HG03457 (cell line): Measurements from ENCODE around the gene PDAP1.
"Not testable (repeated sequence)": the region's sequence is repeated elsewhere in the genome, so short reads cannot be mapped to it uniquely, and the experiment has no call there.

ENCODE experiments used
- ATAC-seq: cut with Tn5 transposase; IDR thresholded peaks from one replicate; pipeline ENCODE4 v1.9.1; 2021; ENCODE audit warnings: moderate number of reproducible peaks; ENCODE audit not compliant: unreplicated experiment

Gene PDAP1, protein sequence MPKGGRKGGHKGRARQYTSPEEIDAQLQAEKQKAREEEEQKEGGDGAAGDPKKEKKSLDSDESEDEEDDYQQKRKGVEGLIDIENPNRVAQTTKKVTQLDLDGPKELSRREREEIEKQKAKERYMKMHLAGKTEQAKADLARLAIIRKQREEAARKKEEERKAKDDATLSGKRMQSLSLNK

GRCh38 chr7:99408379-99409191 lies at the start of gene PDAP1, which contains the start of gene BUD31:
PDAP1 (minus strand) TSS chr7:99408597; CDS start chr7:99408548, 49 bp downstream.
BUD31 (plus strand) TSS chr7:99408969; CDS start chr7:99411093, 2,124 bp downstream.
- ATAC-seq = peak; percentile 66

DNA sequence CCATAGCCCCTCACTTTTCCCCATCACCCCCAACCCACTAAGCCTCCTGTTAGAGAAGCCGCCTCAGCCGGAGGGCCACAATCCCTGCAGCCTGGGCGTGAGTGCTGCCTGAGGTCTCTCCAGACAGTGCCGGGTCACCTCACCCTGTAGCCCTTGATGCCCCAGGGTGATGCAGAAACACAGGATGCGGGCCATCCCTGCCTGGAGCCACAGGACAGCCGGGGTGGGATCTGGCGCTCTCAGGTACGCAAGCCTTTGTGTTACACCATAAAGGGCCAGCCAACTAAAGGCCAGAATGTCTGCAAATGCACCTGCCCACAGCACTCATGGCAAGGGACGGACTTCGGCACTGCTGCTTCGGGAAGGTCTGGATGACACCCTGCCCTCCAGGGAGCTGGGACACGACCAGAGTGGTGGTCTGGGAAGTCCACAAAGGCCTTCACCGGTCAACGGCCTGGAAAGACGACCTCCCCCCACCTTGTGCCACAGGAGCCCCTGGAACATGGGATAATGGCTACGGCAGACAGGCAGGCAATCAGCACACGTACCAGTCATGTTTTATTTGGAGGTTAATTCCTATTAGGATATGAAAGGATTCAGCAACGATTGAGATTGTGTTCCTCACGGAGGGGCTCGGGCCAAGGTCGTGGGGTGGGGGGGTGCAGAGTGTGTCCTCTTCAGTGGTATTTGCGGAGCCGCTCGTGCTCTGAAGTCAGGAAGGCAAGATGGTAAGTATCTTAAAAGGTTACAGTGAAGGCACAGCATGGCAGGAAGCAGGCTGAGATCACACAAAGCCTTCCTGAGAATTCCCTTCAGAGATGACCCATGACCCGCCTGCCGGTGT lies 49.5 kb upstream of the PDAP1 start:
- no peak for ATAC-seq

DNA sequence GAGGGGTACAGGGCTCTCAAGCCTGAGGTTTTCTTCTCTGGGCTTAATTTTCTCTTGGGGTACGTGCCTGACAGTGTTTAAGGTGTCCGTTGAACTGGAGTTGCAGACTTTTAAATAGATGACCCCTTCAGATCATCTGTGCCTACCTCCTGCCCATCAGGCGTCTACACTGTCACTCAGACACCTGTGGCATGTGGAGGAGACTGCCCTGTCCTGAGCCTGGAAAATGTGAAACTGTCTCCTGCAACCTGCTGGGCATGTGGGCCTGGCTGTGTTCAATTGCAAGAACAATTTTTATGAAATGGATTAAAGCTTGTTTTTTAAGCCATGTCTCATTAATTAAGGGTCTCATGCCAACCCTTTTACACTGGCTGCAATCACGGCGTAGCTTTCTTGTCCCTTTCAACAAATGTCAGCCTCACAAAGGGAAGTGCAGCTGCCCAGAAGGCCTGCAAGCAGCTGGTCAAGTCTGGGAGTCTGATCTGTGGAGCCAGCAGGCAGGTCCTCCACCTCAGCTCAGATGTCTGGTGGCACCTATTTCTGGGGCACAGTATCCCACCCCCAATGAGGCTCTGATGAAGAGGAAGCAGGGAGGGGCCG lies 48.8 kb upstream of the PDAP1 start:
- no peak for ATAC-seq

DNA sequence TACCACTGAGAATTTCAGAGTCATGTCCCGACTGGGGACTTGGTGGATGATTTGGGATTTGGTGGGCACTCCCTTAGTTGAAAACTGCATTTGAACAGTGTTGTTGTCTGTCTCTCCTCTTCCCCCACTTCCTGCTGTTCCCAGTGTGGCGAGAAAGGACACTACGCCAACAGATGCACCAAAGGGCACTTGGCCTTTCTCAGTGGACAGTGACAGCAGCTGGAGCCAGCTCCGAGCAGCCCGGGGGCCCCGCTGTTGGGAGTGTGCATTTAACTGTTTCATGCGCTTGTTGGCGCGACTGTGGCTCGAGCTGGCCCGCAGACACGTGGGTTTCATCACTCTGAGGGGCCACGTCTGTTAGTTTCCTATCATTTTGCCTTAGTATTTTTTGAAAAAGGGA lies 47.9 kb upstream of the PDAP1 start:
- no peak for ATAC-seq

- ATAC-seq = no peak
Observed at GRCh38 chr7:99455874-99456273, 47.5 kb upstream of the PDAP1 start.

- no peak for ATAC-seq
Observed at GRCh38 chr7:99453105-99453504, 44.7 kb upstream of the PDAP1 start.

DNA sequence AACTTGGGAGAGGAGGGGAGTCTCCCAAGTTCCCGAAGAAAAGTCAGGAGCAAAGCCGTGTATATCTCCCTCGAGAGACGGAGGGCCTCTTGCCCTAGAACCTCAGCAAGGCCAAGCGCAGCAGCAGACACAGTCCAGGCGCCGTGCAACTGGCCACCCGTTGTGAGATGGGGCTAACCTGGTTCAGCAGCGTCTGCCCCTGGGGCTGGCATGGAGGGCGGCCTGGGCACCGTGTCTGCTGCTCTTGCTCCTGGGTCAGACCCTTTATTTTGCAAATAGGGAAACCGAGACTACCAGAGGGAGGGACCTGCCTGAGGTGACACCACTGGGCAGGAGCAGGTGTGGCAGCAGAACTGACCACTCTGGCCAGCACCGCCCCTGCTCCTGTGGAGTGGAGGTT lies 44.1 kb upstream of the PDAP1 start:
- no peak for ATAC-seq

DNA sequence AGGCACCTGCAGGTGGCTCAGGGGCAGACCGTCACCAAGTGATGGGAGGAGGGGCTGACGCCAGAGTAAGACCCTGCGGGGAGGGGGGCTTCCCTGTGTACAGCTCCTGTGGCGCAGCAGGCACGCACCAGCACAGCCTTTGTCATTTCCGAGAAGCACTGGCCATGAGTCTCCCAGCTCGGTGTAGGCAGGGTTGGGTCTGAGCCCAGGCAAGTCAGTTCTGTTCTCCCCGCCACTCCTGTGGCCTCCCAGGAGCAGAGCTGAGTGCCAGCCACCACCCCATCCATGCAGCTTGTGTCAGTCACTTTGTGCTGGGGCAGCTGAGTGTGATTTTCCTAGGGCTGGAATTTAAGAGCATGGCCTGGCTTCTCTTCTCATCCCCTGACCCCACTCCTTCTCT lies 43.5 kb upstream of the PDAP1 start:
- ATAC-seq = no peak

GRCh38 chr7:99449326-99449725 lies 40.9 kb upstream of the PDAP1 start:
- no peak for ATAC-seq

GRCh38 chr7:99448855-99449254 lies 40.5 kb upstream of the PDAP1 start:
- ATAC-seq = no peak

DNA sequence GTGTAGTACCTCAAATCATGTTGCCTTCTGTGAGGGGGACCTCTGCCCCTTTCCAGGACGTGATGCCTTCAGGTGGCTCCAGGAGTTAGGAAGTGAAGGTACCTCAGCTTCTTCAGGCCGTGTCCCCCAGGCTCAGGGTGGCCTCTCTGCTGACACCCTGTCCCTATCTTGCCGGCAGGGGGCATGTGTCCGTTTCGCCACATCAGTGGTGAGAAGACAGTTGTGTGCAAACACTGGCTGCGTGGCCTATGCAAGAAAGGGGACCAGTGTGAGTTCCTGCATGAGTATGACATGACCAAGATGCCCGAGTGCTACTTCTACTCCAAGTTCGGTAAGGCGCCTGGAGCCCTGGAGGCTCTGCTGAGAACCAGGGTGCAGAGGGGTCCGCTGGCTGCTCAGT lies 39.5 kb upstream of the PDAP1 start:
- no peak for ATAC-seq

DNA sequence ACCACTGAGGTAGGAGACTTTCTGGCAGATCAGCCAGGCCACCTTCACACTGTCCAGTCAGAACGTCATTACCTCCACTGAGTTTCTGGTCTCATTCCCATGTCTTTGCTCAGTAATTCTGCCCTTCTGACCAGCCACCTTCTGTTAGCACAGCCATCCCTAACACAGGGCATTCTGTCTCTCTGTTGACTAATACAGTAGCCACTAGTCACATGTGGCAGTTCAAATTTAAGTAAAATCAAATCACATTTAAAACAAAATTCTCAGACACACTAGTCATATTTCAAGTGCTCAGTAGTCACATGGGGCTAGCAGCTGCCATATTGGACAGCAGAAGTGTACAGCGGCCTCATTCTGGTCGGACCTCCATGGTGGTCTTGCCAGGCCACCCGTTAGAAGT lies 37.7 kb upstream of the PDAP1 start:
- ATAC-seq = no peak

DNA sequence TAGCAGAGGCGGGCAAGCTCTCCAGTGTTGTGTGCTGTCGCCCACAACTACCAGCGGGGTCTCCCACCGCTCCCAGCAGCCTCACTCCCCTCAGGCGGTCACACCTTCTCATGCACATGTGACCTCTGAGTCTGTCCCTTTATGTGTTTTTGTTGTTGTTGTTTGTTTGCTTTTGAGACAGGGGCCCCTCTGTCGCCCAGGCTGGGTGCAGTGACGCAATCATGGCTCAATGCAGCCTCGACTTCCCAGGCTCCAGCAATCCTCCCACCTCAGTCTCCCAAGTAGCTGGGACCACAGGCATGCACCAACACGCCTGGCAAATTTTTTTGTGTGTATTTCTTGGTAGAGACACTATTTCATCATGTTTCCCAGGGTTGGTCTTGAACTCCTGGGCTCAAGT lies 31.8 kb upstream of the PDAP1 start:
- ATAC-seq = no peak

DNA sequence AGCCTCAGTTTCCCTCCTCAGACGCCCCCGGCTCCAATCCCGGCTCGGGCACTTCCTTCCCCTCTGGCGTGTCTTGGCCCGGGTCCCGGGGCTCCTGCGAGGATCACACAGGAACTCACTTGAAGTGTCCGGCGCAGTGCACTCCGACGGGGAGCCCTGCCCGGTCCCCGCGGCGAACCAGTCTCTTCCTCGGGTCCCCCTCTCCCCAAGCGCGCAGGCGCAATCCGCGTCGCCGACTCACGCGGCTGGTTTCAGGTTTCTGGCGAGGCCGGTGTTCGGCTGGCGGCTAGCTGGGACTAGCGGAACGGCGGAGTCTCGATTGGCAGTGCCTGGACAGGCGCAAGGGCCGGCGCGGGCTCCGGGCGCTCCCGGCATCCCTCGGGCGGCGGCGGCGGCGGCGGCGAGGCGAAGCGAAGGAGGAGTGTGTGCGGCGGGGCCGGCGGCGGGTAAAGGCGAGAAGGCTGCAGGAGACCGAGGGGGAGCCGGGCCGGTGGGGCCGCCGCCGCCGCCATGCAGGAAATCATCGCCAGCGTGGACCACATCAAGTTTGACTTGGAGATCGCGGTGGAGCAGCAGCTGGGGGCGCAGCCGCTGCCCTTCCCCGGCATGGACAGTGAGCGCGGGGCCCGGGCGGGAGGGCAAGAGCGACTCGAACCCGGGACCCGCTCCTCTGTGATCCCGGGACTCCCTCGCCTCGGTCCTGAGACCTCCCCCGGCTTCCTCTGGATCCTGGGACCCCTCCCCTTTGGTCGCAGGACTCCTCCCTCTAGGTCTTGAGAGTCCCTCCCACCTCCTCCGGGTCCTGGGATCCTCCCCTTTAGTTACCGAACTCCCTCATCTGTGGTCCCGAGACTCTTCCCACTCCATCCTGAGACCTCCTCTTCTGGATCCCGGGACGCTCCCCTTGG lies 30.4 kb upstream of the PDAP1 start, which contains the start of the genes CPSF4 and PTCD1:
Gene CPSF4, plus strand, starts transcription at position 371 of the 908 bp plus-strand sequence. Its CDS starts 140 bp downstream, at position 511.
Gene PTCD1, minus strand, starts transcription at position 226 of the 908 bp plus-strand sequence. CDS start 3,556 bp downstream, outside the sequence.
- peak; percentile 76 for ATAC-seq

GRCh38 chr7:99437946-99438572 lies 29.7 kb upstream of the PDAP1 start:
- ATAC-seq = no peak

DNA sequence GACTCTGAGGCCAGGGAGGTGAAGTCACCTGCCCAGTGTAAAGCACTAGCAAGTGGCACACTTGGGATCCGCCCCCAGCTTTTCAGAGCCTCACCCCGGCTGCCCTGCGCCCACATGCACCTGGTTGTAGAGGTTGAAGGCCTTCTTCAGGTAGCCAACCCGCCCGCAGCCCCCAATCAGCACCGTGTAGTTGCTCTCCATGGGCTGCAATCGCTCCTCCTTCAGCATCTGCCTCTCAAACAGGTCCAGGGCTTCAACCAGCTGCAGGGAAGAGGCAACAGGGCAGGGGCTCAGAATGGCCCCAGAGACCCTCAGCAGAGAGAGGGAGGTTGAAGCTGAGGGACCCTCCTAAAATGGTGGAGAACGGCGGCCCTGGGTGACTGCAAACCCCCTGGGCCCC lies 24.8 kb upstream of the PDAP1 start:
- ATAC-seq = no peak

DNA sequence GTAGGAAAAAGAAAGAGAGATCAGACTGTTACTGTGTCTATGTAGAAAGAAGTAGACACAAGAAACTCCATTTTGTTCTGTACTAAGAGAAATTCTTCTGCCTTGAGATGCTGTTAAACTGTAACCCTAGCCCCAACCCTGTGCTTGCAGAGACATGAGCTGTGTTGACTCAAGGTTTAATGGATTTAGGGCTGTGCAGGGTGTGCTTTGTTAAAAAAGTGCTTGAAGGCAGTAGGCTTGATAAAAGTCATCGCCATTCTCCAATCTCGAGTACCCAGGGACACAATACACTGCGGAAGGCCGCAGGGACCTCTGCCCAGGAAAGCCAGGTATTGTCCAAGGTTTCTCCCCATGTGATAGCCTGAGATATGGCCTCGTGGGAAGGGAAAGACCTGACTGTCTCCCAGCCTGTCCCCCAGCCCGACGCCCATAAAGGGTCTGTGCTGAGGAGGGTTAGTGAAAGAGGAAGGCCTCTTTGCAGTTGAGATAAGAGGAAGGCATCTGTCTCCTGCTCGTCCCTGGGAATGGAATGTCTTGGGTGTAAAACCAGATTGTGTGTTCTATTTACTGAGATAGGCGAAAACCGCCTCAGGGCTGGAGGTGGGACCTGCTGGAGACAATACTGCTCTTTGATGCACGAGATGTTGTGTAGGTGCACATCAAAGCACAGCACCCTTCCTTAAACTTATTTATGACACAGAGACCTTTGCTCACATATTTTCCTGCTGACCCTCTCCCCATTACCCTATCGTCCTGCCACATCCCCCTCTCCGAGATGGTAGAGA lies 23.6 kb upstream of the PDAP1 start:
- ATAC-seq = not testable (repeated sequence)

DNA sequence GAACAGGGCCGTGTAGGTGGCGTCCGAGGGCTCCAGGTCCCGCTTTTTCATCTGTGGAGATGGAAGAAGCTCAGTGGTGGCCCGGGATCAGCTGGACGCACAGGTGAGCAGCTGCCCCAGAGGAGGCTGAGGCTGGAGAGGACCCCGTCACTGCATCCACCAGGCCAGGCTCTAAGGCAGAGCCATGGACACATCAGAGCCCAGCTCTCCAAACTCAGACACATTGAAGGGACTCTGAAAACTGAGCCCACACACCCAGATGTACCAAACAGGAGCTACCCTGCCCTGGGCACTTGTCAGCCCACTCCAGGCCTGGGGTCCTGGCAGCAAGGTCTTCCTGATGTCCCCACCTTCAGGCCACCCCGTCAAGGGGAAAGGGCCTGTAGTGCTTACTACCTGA lies 21.4 kb upstream of the PDAP1 start:
- no peak for ATAC-seq
